ENCODE data around the gene AUTS2.

Gene AUTS2

DNA sequence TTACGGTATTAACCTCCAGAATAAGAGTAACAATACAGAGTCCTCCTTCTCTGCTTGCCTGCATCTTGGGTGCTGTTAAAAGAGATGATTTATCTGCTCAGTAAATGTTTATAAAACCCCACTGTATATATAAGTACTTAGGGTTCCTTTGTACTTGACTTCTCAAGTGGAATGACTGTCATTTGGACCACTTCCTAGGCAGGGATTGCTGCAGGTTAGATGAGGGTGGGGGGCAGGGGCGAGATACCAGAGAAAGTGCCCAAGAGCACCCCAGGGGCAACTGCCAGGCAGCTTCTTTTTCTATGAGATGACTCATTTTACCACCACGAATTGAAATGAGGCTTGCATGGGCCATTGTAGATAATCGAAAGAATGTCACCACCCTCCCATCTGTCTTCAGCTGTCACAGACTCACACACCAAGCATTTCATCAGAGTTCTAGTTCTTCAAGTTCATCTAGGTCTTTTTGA is 1111.8 kb downstream of the AUTS2 start:
- peak in 2 of 3 experiments; percentile 65 to 79 for DNase-seq

DNA sequence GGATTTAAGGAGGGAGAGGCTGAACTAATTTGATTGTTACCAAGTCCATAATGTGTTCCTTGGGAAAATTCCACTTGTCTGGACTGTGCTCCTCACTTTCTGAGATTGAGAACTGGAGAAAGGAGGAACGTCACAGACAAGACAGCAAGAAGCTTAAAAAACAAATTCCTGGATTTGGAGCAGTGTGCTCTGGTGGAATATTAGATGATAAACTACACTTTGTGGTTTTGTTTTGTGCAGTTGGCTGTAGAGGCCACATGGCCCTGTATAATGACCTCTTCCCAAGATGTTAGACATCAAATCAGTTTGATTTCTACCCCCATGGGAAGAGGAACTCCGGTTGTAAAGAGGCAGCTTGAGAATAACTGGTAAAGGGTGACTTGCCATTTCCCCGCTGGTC is 1112.4 kb downstream of the AUTS2 start:
- DNase-seq, result peak in 1 of 3 experiments; percentile 45

GRCh38 chr7:70711452-70711851 is 1113.2 kb downstream of the AUTS2 start:
- peak; percentile 10 to 92 (median 28) for DNase-seq

DNA sequence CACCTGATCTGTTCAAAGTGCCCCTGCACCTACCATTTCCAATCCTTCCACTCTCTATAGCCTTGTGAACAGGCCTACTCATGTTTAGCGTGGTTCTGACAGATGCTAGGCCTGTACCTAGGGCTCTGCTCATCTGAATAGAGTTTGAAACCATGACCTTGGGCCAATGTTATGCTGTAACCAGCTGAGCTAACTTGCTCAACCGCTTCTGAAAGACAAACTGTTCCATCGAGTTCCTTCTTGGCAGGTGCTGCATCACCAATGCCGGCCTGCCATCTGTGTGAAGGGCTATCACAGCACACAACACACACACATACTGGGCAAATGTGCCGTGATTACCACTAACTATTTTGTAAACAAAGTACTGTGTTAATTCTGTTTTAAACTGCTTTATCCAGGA is 1114.7 kb downstream of the AUTS2 start:
- DNase-seq, result no peak

GRCh38 chr7:70714506-70715038 is 1116.3 kb downstream of the AUTS2 start:
- no peak for DNase-seq

DNA sequence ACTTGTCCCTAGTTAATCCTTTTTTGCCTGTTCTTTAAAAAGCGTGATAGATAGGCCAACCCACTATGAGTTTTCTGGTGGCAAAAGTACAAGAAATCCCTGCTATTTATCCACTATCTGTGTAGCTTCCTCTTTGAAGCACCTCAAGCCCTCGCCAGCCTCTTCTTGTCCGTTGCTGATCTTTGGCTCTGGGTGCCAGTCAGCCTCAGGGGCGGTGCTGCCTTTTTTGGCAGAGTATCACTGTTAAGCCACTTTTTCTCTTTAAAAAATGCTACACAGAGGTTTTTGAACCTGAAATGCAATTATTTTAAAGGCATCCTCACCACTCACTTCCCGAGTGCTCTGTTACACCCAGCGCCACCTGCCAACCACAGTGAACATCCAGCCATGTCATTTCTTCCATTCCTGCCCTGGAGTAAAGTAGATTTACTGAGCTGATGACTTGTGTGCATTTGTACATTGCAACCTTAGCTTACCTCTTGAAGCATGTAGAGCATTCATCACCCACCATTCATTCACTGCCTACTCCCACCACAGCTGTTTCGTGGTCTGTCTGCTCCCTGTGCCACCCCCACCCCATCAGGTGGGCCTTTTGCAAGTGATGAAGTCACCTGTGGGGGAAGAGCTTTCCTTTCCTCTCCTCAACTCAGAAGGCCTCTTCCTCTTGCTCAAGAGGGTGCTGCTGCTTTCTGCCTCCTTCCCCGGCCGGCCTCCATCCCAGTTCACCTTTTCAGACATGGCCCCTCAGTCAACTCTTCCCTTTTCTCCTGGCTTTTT is 1119.5 kb downstream of the AUTS2 start:
- no peak for DNase-seq

DNA sequence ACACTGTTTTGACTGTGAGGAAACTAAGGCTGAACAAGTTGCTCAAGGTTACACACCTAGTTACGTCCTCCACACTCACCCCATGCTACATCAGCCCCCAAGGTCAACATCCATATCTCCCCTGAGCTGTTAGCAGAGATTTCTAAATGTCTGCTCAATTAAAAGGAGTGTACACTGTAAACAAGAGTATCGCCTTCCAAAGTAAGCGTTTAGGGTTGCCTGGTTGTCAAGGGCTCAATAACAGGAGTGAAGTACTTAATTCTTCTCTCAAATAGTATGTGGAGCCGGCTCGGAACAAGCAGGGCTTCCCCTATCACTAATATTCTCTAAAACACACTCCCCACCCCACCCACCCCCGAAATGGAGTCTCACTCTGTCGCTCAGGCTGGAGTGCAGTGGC is 1120.8 kb downstream of the AUTS2 start:
- DNase-seq, result peak in 2 of 3 experiments; percentile 26 to 82

GRCh38 chr7:70720191-70720873 is 1122.1 kb downstream of the AUTS2 start:
- DNase-seq, result no peak

DNA sequence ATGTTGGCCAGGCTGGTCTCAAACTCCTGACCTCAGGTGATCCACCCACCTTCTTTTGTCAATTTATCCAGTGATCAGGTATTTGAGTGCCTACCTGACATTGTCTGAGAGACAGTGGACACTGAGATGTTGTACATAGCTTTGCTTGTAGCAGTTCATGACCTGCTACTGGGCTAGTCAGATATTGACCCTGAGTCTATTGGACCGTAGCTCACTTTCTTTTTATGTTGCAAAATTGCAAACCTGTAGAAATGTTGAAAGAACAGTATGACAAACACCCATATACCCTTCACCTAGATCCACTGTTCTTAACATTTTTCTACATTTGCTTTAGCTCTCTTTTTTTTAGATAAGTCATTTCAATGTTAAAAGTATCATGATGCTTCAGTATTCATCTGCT is 1123.2 kb downstream of the AUTS2 start:
- DNase-seq, result no peak

GRCh38 chr7:70723339-70723738 is 1125.1 kb downstream of the AUTS2 start:
- DNase-seq, result no peak

DNA sequence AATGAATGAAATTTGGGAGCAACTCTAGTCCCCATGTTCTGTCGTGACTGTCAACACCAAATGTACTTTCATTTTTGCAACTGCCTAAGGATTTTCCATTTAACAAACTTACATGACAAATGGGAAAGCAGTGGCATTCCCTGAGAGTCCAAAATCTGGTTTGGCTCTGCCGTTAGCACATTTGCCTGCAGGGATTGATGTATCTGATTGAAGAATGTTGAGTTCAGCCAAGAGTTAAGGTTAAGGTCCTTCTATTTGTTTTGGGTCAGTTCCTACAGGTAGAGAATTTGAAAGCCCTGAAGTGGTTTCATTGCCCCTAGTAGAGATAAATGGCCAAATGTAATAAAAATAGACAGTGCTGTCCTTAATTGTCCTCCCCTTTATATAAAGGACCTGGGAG is 1127.2 kb downstream of the AUTS2 start:
- no peak for DNase-seq

DNA sequence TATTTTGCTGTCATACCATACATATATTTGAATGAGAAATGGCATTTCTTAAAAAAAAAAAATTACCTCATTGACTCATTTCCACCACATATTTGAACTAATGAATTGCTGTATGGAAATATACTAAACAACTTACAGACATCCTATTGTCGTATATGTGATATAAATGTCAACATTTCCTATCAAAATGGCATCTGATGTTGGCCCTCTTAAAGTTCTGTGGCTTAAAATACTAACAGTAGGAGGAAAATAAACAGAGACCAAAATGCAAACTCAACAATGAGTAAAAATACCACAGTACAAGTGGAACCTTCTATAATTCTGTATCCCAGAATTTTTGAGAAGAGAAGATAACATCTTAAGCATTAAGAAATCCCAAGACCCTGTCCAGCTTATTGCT is 1128.0 kb downstream of the AUTS2 start:
- no peak for DNase-seq

DNA sequence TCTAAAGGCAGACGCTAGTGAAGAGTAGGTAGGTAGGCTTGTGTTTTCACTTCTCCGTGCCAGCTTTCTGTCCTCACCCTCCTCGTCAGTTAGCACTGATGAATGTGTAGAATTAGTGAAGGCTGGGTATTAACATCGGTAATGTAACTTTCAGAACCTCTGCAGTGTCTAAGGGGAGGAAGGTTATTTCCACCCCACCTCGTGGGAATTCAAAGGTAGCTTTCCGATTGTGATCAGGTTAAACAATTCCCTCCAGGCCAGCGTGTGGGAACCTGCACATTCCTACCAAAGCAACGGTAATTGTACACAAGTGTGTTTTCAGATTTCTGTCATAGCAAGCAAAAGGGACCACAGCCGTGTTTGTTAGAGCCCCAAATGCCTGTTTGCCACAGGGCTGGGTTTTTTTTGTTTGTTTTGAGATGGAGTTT is 1128.7 kb downstream of the AUTS2 start:
- peak in 1 of 3 experiments; percentile 18 for DNase-seq

- DNase-seq, result no peak
Measured at GRCh38 chr7:70727861-70728260, 1129.6 kb downstream of the AUTS2 start.

DNA sequence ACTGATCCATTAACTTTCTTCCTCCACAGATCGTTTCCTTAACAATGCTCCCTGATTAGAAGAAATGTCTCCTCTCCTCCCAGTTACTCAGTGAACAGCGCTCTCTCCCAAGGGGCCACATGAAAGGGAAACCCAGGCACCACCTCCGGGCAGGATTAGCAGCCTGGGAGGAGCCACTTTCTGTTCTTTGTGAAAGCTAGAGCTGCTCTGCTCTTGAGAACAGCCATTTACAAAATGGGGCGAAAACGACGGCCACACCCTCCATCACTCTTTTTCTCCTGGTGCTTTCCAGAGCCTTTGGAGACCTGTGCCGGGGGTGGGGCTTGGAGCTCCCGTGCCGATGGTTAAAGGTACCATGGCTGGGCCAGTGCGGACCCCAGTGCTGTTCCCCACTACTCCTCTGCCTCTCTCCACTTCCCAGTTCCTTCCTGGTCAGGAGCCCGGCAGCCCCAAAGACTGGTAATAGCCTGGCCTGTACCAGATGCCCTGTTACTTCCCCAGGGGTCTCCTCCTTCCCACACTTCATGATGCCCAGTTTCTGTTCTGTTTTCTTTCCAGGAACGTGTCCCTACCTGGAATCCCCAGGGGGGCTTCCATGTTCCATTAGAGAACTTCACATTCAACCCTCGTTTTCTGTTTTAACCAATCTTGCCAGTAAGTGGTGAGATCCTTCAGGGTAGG is 1130.7 kb downstream of the AUTS2 start:
- peak in 1 of 3 experiments; percentile 77 for DNase-seq

DNA sequence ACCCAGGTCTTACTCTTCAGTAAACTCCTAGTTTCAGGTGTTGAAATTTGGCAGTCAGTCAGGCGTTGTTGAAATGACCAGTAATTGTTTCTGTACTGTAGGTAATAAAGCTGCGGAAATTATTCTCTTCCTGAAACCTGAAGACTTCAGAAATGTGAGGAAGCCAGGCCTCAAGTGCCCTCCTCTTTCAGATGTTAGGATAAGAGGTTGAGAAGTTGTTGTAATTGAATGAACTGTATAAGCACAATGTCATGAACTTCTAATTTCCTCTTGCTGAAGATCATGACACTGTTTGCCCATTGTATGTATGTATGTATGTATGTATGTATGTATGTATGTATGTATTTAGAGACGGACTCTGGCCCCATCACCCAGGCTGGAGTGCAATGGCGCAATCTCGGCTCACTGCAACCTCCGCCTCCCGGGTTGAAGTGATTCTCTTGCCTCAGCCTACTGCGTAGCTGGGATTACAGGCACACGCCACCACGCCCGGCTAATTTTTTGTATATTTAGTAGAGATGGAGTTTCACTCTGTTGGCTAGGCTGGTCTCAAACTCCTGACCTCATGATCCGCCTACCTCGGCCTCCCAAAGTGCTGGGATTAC is 1131.4 kb downstream of the AUTS2 start:
- peak in 1 of 3 experiments; percentile 52 for DNase-seq

DNA sequence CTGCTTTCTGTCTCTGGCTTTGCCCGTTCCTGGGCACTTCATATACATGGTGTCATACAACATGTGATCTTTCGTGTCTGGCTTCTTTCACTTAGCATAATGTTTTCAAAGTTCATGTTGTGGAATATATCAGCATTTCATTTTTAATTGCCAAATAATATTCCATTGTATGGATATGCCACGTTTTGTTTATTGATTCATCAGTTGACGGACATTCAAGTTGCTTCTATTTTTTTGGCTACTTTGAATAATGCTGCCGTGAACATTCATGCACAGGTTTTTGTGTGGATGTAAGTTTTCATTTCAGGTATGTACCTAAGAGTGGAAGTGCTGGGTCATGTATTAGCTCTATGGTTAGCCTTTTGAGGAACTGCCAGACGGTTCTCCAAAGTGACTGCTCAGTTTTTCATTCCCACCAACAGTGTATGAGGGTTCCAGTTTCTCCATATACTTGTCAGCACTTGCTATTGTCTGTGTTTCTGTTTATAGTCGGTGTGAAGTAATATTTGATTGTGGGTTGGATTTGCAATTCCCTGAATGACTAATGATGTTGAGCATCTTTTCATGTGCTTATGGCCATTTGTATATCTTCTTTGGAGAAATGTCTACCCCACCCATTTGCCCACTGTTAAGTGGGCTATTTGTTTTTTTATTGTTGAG is 1132.3 kb downstream of the AUTS2 start:
- no peak for DNase-seq

DNA sequence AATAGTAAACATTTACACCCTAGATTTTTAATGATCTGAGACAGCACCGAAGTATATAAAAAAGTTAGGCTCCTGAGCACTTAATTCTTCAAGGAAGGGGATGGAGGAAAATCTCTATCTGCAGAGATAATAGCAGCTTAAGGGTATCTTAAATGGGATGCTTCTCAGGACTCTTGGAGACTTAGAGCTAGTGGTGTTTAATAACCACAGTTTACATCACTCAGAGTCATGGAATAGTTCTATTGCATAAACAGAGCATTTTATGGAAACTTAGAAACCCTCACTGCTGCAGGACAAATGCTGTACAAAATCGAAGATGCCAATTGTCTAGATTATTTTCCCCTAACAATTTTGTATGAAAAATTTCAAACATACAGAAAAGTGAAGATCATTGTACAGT is 1134.8 kb downstream of the AUTS2 start:
- no peak for DNase-seq

GRCh38 chr7:70734411-70734810 is 1136.1 kb downstream of the AUTS2 start:
- DNase-seq, result no peak

GRCh38 chr7:70735313-70735712 is 1137.0 kb downstream of the AUTS2 start:
- no peak for DNase-seq

DNA sequence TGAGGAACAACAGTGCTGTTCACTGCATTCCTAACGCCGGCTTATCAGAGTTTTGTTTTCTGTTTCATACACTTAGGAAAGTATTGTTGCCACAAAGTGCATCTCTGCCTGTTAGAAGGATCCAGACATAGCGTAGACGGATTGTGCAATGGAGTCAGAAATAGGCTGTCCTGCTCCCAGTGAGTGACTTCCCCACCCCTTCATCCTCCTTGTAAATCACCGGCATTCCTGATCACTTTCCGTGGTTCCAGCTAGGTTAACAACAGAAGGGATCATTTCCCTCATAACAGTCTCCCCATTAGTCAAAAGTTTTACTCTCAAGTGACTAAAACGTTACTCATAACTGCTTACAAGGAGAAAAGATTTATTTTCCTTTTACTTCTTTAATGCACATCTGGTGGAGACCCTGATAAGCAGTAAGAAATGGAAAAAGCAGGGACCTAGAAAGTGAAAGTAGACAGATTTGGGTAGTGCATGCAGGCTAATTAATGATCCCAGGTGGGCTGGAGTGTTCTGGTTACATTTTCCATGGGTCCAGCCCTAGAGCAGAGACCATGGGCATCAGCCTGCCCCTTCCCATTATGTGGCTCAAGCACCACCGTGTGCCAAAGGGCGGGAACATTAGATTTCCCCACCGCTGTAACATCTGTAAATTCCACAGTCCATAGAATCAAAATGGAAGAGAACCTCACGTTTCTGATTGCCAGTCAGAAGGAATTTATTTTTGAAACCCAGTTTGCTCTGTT is 1138.6 kb downstream of the AUTS2 start:
- no peak for DNase-seq
